Measurements from ENCODE around the gene TPST1. TPM values are rescaled to one million over a fixed set of nuclear protein-coding genes. Genes with fewer than 3 reads are reported as not detected.
"Not testable (repeated sequence)": the region's sequence is repeated elsewhere in the genome, so short reads cannot be mapped to it uniquely, and the experiment has no call there.

The TPST1 gene
- total and polyA plus RNA-seq, 2 experiments from 2014 or later, result 21.1 to 24.8 TPM

DNA sequence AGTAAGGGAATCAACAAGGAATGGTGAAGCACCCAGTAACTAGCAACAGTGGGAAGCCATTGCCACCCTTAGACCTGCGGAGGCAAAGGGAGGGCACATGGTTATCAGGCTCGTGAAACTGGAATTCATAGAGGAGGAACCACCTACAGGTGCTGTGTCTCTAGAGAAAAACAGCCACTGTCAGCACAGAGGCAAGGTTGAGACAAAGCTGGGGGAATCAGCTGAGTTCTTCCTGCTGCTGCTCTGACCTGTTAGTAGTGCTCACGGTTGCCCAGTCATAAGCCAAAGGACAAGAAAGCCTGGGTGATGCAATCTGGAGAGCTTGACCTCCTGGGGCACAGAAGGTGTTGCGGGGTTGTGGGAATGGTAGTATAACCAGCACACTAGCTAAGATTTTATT lies 110.1 kb downstream of the TPST1 start:
- TF ChIP-seq CTCF (IDR thresholded peaks at IDR 0.05; ENCODE audit: low read depth, low read length), result no peak
- Histone ChIP-seq H3K4me3 (no peak overlapping the region), H3K4me1 (ENCODE audit: low read depth) (no peaks in the 10 kb centered on the region), H3K36me3 (no peaks in the 10 kb centered on the region), H3K27ac (no peak overlapping the region), H3K27me3 (no peaks in the 10 kb centered on the region), H3K9me3 (ENCODE audit: low read depth) (no peaks in the 10 kb centered on the region)
- DNase-seq (ENCODE audit: low read depth in 1 of 2, low spot score in 1 of 2), result no peak

DNA sequence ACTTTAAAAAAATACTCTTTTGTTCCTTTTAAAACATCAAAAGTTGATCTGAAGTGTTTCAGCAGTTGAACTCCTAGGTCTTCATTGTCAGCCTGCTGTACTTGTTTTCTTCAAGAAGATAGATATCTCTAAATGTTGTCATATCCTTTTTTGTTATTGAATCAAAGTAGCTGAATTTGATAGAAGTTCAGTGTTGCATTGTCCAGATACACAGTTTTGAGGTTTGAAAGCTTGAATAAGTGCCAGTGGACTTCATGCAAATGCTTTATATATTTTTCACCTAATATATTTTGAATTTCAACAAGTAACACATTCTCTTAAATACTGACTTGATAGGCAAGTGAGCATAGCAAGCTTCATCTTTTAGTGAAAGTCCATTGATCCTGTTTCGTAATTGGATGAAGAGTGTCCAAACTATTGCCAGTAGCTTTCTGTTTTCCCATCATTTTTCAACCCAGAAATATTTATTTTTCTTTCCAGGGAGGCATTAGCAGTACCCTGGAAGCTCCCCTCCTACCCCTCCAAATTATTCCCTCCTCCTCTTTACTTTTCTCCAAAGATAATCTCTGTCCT lies 114.4 kb downstream of the TPST1 start:
- Histone ChIP-seq H3K9me3 (ENCODE audit: low read depth) (no peaks in the 10 kb centered on the region), H3K27me3 (no peaks in the 10 kb centered on the region), H3K4me1 (ENCODE audit: low read depth) (no peaks in the 10 kb centered on the region), H3K27ac (no peak overlapping the region), H3K4me3 (no peak overlapping the region), H3K36me3 (no peaks in the 10 kb centered on the region)
- no peak for TF ChIP-seq CTCF (IDR thresholded peaks at IDR 0.05; ENCODE audit: low read depth, low read length)
- DNase-seq (ENCODE audit: low read depth in 1 of 2, low spot score in 1 of 2), result peak in 1 of 2 donors; percentile 24

DNA sequence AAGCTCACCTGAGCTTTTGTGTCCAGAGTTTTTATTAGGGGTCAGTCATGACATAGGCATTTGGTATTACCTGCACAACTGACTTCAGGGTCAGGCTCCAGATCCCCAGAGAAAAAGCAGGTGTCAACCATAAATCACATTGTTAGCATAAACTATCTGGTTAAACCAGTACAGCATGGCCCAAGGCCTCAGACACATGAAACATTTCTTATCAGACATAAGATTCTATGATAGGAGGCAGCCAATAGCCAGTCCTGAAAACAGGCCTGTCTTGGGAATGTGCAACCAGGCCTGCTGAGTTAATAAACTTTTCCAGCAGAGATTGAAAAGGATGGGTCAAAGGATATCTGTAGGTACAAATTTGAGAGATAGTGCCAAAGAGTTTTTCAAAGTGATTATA lies 116.1 kb downstream of the TPST1 start:
- H3K36me3 ChIP-seq, result no peaks in the 10 kb centered on the region
- DNase-seq (ENCODE audit: low read depth in 1 of 2, low spot score in 1 of 2), result no peak
- H3K4me3 ChIP-seq, result no peak overlapping the region
- TF ChIP-seq CTCF (IDR thresholded peaks at IDR 0.05; ENCODE audit: low read depth, low read length), result no peak
- no peak overlapping the region for H3K27ac ChIP-seq
- H3K9me3 ChIP-seq (ENCODE audit: low read depth), result no peaks in the 10 kb centered on the region
- H3K4me1 ChIP-seq (ENCODE audit: low read depth), result no peaks in the 10 kb centered on the region
- no peaks in the 10 kb centered on the region for H3K27me3 ChIP-seq

DNA sequence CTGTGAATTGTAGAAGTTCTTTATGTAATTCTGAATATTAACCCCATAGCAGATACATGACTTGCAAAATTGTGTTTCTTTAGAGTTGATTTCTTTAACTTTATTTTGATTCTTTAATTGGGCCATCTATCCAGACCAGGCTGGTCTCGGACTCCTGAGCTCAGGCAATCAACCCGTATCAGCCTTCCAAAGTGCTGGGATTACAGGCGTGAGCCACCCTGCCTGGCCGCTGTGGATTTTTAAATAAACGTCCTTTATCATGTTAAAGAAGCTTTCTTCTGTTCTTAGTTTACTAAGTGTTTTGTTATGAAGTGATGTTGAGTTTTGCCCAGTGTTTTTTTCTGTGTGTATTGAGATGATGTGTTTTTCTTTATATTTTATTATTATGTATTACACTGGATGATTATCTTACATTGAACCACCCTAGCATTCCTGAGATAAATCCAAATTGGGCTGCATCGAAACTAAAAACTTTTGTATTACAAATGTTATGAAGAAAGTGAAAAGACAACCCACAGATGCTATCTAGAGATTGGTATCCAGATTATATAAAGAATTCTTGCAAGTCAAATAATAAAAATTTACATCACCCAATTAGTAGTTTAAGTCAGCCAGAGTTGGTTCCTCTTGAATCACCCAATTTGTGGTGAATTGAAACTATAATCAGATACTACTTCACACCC lies 118.1 kb downstream of the TPST1 start:
- H3K27me3 ChIP-seq, result no peaks in the 10 kb centered on the region
- no peaks in the 10 kb centered on the region for H3K4me1 ChIP-seq (ENCODE audit: low read depth)
- H3K9me3 ChIP-seq (ENCODE audit: low read depth), result no peaks in the 10 kb centered on the region
- no peaks in the 10 kb centered on the region for H3K36me3 ChIP-seq
- no peak for TF ChIP-seq CTCF (IDR thresholded peaks at IDR 0.05; ENCODE audit: low read depth, low read length)
- DNase-seq (ENCODE audit: low read depth in 1 of 2, low spot score in 1 of 2), result no peak
- H3K27ac ChIP-seq, result no peak overlapping the region
- H3K4me3 ChIP-seq, result no peak overlapping the region

DNA sequence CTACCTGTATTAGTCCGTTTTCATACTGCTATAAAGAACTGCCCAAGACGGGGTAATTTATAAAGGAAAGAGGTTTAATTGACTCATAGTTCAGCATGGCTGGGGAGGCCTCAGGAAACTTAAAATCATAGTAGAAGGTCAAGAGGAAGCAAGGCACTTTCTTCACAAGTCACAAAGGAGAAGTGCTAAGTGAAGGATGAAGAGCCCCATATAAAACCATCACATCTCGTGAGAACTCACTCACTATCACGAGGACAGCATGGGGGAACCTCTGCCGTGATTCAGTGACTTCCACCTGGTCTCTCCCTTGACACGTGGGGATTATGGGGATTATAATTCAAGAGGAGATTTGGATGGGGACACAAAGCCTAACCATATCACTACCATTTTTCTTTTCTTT lies 119.9 kb downstream of the TPST1 start:
- H3K27me3 ChIP-seq; H3K4me3 ChIP-seq; H3K27ac ChIP-seq; H3K36me3 ChIP-seq; H3K4me1 ChIP-seq (ENCODE audit: low read depth); H3K9me3 ChIP-seq (ENCODE audit: low read depth); DNase-seq (ENCODE audit: low read depth in 1 of 2, low spot score in 1 of 2): not testable (repeated sequence)

GRCh38 chr7:66326501-66327215 lies 121.5 kb downstream of the TPST1 start:
- DNase-seq (ENCODE audit: low read depth in 1 of 2, low spot score in 1 of 2), result peak in 1 of 2 donors; percentile 92
- no peaks in the 10 kb centered on the region for H3K36me3 ChIP-seq
- H3K27ac ChIP-seq, result no peak overlapping the region

More at GRCh38 chr7:66326501-66327215, 121.5 kb downstream of the TPST1 start:
- H3K4me3 ChIP-seq, result no peak overlapping the region
- no peaks in the 10 kb centered on the region for H3K27me3 ChIP-seq
- no peaks in the 10 kb centered on the region for H3K9me3 ChIP-seq (ENCODE audit: low read depth)
- peaks cover 10% of the 10 kb centered on the region for H3K4me1 ChIP-seq (ENCODE audit: low read depth)
- TF ChIP-seq CTCF (IDR thresholded peaks at IDR 0.05; ENCODE audit: low read depth, low read length), result no peak

Data from cardiac muscle cell (in vitro differentiated cells and primary cell).